Neural progenitor cell (in vitro differentiated cells): ENCODE measurements around the gene CARD11. TPM values are rescaled to one million over a fixed set of nuclear protein-coding genes. Genes with fewer than 3 reads are reported as not detected.

ENCODE experiments used
- DNase-seq: peaks from one replicate; pipeline ENCODE4 v3.0.0-alpha.2; 2016; ENCODE audit warnings: low spot score
- H2AFZ ChIP-seq: fragments of 200-600 bp; sonication (generic); replicated peaks from 2 replicates; pipeline ENCODE4 v1.6.1; 2016; ENCODE audit warnings: antibody characterized with exemption
- H3F3A ChIP-seq: fragments of 200-600 bp; sonication (generic); 2 replicates; pipeline ENCODE4 v1.6.1; 2016; ENCODE audit warnings: antibody characterized with exemption, low read depth
- H3K27ac ChIP-seq: fragments of 200-600 bp; sonication (generic); 2 replicates; pipeline ENCODE4 v1.5.1; 2016; ENCODE audit warnings: mild to moderate bottlenecking
- H3K27me3 ChIP-seq: fragments of 200-600 bp; sonication (generic); 2 replicates; pipeline ENCODE4 v1.6.1; 2016; ENCODE audit warnings: mild to moderate bottlenecking, moderate library complexity
- H3K36me3 ChIP-seq: fragments of 200-600 bp; sonication (generic); 2 replicates; pipeline ENCODE4 v1.5.1; 2016
- H3K4me1 ChIP-seq: fragments of 200-600 bp; sonication (generic); 2 replicates; pipeline ENCODE4 v1.6.1; 2016; ENCODE audit warnings: mixed run types
- H3K4me2 ChIP-seq: fragments of 200-600 bp; sonication (generic); 2 replicates; pipeline ENCODE4 v1.6.1; 2016
- H3K4me3 ChIP-seq: fragments of 200-600 bp; sonication (generic); 2 replicates; pipeline ENCODE4 v1.5.1; 2016
- H3K79me2 ChIP-seq: fragments of 200-600 bp; sonication (generic); 2 replicates; pipeline ENCODE4 v1.6.1; 2016; ENCODE audit warnings: low read depth
- H3K9ac ChIP-seq: fragments of 200-600 bp; sonication (generic); 2 replicates; pipeline ENCODE4 v1.6.1; 2016
- H3K9me3 ChIP-seq: fragments of 200-600 bp; sonication (generic); 2 replicates; pipeline ENCODE4 v1.5.1; 2016; ENCODE audit warnings: low read depth
- H4K20me1 ChIP-seq: fragments of 200-600 bp; sonication (generic); 2 replicates; pipeline ENCODE4 v1.6.1; 2016; ENCODE audit warnings: low read depth
- H3K27ac Mint-ChIP-seq: 3 replicates; pipeline ENCODE4 v1.8.0; 2021; ENCODE audit warnings: mixed read lengths
- H3K27me3 Mint-ChIP-seq: 2 replicates; pipeline ENCODE4 v1.8.0; 2022; ENCODE audit warnings: low read depth, mild to moderate bottlenecking, inconsistent platforms, moderate library complexity, mixed read lengths; ENCODE audit not compliant: insufficient read depth
- H3K36me3 Mint-ChIP-seq: 3 replicates; pipeline ENCODE4 v1.8.0; 2021; ENCODE audit warnings: mixed read lengths
- H3K4me1 Mint-ChIP-seq: 3 replicates; pipeline ENCODE4 v1.8.0; 2021; ENCODE audit warnings: mixed read lengths
- H3K4me3 Mint-ChIP-seq: 3 replicates; pipeline ENCODE4 v1.8.0; 2021; ENCODE audit warnings: mild to moderate bottlenecking, moderate library complexity, mixed read lengths
- H3K9me3 Mint-ChIP-seq: 3 replicates; pipeline ENCODE4 v1.8.0; 2020; ENCODE audit warnings: mixed read lengths
- EZH2 ChIP-seq: fragments of 200-600 bp; sonication (generic); IDR thresholded peaks from 2 replicates; pipeline ENCODE4 v1.6.1; 2017; ENCODE audit warnings: antibody characterized with exemption, mild to moderate bottlenecking, moderate library complexity
- EZH2phosphoT487 ChIP-seq: fragments of 200-600 bp; sonication (generic); IDR thresholded peaks from 2 replicates; pipeline ENCODE4 v1.6.1; 2017; ENCODE audit warnings: antibody characterized with exemption
- total RNA-seq: library from RNA; depleted of rRNA; stranded (reverse); fragments of >200 nt; gene quantifications from 2 replicates; pipeline ENCODE4 v1.2.3, GENCODE V29; 2015; ENCODE audit warnings: low replicate concordance
- TF ChIP-seq, protein P1 (sequence below): fragments of 200-600 bp; sonication (generic); IDR thresholded peaks from 2 replicates; pipeline ENCODE4 v1.5.1; 2017; ENCODE audit warnings: antibody characterized with exemption, mild to moderate bottlenecking

The CARD11 gene
- total RNA-seq, 1 donor from 2014 or later, result 0.75 TPM

GRCh38 chr7:3011211-3011852 is 32.3 kb downstream of the CARD11 start:
- H3K27ac Mint-ChIP-seq, result no peak overlapping the region
- no peaks in the 10 kb centered on the region for H3K9me3 ChIP-seq
- no peaks in the 10 kb centered on the region for H3K4me1 ChIP-seq

GRCh38 chr7:3010161-3010560 is 33.5 kb downstream of the CARD11 start:
- Mint-ChIP-seq H3K27me3 (peaks cover 8% of the 10 kb centered on the region), H3K4me1 (peaks cover 6% of the 10 kb centered on the region), H3K27ac (no peak overlapping the region), H3K4me3 (no peak overlapping the region), H3K9me3 (peaks cover 6% of the 10 kb centered on the region), H3K36me3 (no peaks in the 10 kb centered on the region)
- H2AFZ ChIP-seq, result no peak overlapping the region
- H3K27me3 ChIP-seq, result no peaks in the 10 kb centered on the region
- no peaks in the 10 kb centered on the region for H3F3A ChIP-seq
- H3K4me3 ChIP-seq, result no peak overlapping the region
- DNase-seq, result no peak
- no peaks in the 10 kb centered on the region for H3K79me2 ChIP-seq
- TF ChIP-seq EZH2 (no peak), EZH2phosphoT487 (no peak)
- TF ChIP-seq, protein P1, sequence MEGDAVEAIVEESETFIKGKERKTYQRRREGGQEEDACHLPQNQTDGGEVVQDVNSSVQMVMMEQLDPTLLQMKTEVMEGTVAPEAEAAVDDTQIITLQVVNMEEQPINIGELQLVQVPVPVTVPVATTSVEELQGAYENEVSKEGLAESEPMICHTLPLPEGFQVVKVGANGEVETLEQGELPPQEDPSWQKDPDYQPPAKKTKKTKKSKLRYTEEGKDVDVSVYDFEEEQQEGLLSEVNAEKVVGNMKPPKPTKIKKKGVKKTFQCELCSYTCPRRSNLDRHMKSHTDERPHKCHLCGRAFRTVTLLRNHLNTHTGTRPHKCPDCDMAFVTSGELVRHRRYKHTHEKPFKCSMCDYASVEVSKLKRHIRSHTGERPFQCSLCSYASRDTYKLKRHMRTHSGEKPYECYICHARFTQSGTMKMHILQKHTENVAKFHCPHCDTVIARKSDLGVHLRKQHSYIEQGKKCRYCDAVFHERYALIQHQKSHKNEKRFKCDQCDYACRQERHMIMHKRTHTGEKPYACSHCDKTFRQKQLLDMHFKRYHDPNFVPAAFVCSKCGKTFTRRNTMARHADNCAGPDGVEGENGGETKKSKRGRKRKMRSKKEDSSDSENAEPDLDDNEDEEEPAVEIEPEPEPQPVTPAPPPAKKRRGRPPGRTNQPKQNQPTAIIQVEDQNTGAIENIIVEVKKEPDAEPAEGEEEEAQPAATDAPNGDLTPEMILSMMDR, result no peak
- no peaks in the 10 kb centered on the region for H3K9me3 ChIP-seq
- no peak overlapping the region for H3K4me2 ChIP-seq
- H3K4me1 ChIP-seq, result no peaks in the 10 kb centered on the region
- no peaks in the 10 kb centered on the region for H4K20me1 ChIP-seq
- H3K27ac ChIP-seq, result no peak overlapping the region
- H3K36me3 ChIP-seq, result no peaks in the 10 kb centered on the region
- H3K9ac ChIP-seq, result no peak overlapping the region

More at GRCh38 chr7:3011211-3011852, 32.3 kb downstream of the CARD11 start:
- no peak overlapping the region for H3K4me3 Mint-ChIP-seq
- no peaks in the 10 kb centered on the region for H4K20me1 ChIP-seq
- H3K4me2 ChIP-seq, result no peak overlapping the region
- no peaks in the 10 kb centered on the region for H3F3A ChIP-seq
- no peaks in the 10 kb centered on the region for H3K36me3 ChIP-seq
- peaks cover 6% of the 10 kb centered on the region for H3K9me3 Mint-ChIP-seq
- TF ChIP-seq EZH2, result no peak
- no peak for TF ChIP-seq EZH2phosphoT487
- TF ChIP-seq, protein P1, result no peak
- no peak for DNase-seq
- H3K27me3 ChIP-seq, result no peaks in the 10 kb centered on the region
- H3K27me3 Mint-ChIP-seq, result peaks cover 10% of the 10 kb centered on the region
- no peak overlapping the region for H3K4me3 ChIP-seq
- H3K36me3 Mint-ChIP-seq, result no peaks in the 10 kb centered on the region
- no peak overlapping the region for H3K9ac ChIP-seq
- H2AFZ ChIP-seq, result no peak overlapping the region
- peaks cover 6% of the 10 kb centered on the region for H3K4me1 Mint-ChIP-seq
- no peaks in the 10 kb centered on the region for H3K79me2 ChIP-seq
- H3K27ac ChIP-seq, result no peak overlapping the region

DNA sequence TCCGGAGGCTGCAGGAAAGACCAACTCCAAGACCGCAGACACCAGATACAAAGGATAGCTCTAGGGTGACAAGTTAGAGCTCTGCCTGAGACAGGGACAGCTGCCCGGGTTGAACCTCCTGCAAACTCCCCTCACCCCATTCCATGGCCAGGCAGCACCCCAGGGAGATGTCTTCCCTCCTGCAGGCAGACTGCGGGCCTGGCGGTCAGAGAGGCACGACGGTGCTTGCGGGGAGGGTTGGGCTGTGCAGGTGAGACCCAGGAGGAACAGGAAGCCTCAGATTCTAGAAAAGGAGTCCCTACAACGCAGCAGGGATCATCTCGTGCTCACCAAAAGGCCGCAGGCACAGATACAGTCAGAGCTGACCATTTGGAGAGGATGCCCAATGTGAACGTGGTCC is 34.6 kb downstream of the CARD11 start:
- Histone ChIP-seq H3K36me3 (no peaks in the 10 kb centered on the region), H3K4me2 (no peak overlapping the region), H3K9ac (no peak overlapping the region), H2AFZ (no peak overlapping the region), H3F3A (no peaks in the 10 kb centered on the region), H4K20me1 (no peaks in the 10 kb centered on the region), H3K79me2 (no peaks in the 10 kb centered on the region), H3K4me1 (no peaks in the 10 kb centered on the region), H3K4me3 (no peak overlapping the region), H3K9me3 (no peaks in the 10 kb centered on the region), H3K27ac (no peak overlapping the region), H3K27me3 (no peaks in the 10 kb centered on the region)
- H3K27me3 Mint-ChIP-seq, result peaks cover 8% of the 10 kb centered on the region
- no peak overlapping the region for H3K27ac Mint-ChIP-seq
- peaks cover 5% of the 10 kb centered on the region for H3K4me1 Mint-ChIP-seq
- H3K9me3 Mint-ChIP-seq, result peaks cover 6% of the 10 kb centered on the region
- H3K36me3 Mint-ChIP-seq, result no peaks in the 10 kb centered on the region
- no peak for DNase-seq
- H3K4me3 Mint-ChIP-seq, result no peak overlapping the region
- TF ChIP-seq EZH2 (no peak), EZH2phosphoT487 (no peak)
- TF ChIP-seq, protein P1, result no peak
